CD4-positive, alpha-beta memory T cell (primary cell): ENCODE data around the gene TMEM33. TPM values are rescaled to one million over a fixed set of nuclear protein-coding genes. Genes with fewer than 3 reads are reported as not detected.
"Not testable (repeated sequence)": the region's sequence is repeated elsewhere in the genome, so short reads cannot be mapped to it uniquely, and the experiment has no call there.

Experiments used
- CTCF ChIA-PET: fragments of 350-600 bp; sonication (Branson Sonifier 250); formaldehyde crosslinking; loops from one replicate; lab custom pipeline; 2021; ENCODE audit warnings: inconsistent platforms; ENCODE audit not compliant: partially characterized antibody; lab: Charles Lee
- POLR2A ChIA-PET: fragments of 350-600 bp; sonication (Branson Sonifier 250); formaldehyde crosslinking; loops from one replicate; lab custom pipeline; 2021; ENCODE audit not compliant: partially characterized antibody; lab: Charles Lee
- DNase-seq, 5 donors: peaks; one replicate each; pipeline versions ENCODE4 v3.0.0 to v3.0.0-alpha.2; 2020 to 2022; ENCODE audit warnings: mixed read lengths in 1 of 5
- H3K27ac ChIP-seq: one replicate; pipeline ENCODE4 v1.7.0; 2013; ENCODE audit warnings: low read depth, low read length
- H3K27me3 ChIP-seq: 2 replicates; pipeline ENCODE4 v1.7.0; 2013; ENCODE audit warnings: mild to moderate bottlenecking, low read length, moderate library complexity; ENCODE audit not compliant: insufficient read depth
- H3K36me3 ChIP-seq: 2 replicates; pipeline ENCODE4 v1.7.0; 2013; ENCODE audit warnings: mild to moderate bottlenecking, low read length, moderate library complexity; ENCODE audit not compliant: insufficient read depth
- H3K4me1 ChIP-seq: 2 replicates; pipeline ENCODE4 v1.7.0; 2013; ENCODE audit warnings: mild to moderate bottlenecking, low read length, moderate library complexity; ENCODE audit not compliant: insufficient read depth
- H3K4me3 ChIP-seq, 2 donors: one replicate each; pipeline ENCODE4 v1.7.0; 2013; ENCODE audit warnings: low read length in 2 of 2, mild to moderate bottlenecking in 1 of 2
- H3K9me3 ChIP-seq, 2 donors: one replicate each; pipeline ENCODE4 v1.7.0; 2013; ENCODE audit warnings: low read length in 2 of 2, control low read depth in 1 of 2; ENCODE audit not compliant: control insufficient read depth in 1 of 2
- H3K27ac Mint-ChIP-seq, 7 donors: one replicate each; pipeline ENCODE4 v1.8.0; 2020 to 2021; ENCODE audit warnings: mixed read lengths in 7 of 7, mild to moderate bottlenecking in 6 of 7, inconsistent platforms in 3 of 7, moderate library complexity in 3 of 7
- H3K27me3 Mint-ChIP-seq, 2 donors: one replicate each; pipeline ENCODE4 v1.8.0; 2020 to 2021; ENCODE audit warnings: mixed read lengths in 2 of 2
- H3K36me3 Mint-ChIP-seq, 2 donors: one replicate each; pipeline ENCODE4 v1.8.0; 2020 to 2021; ENCODE audit warnings: mixed read lengths in 2 of 2, inconsistent platforms in 1 of 2, mild to moderate bottlenecking in 1 of 2
- H3K4me1 Mint-ChIP-seq, 4 donors: one replicate each; pipeline ENCODE4 v1.8.0; 2020 to 2021; ENCODE audit warnings: mixed read lengths in 4 of 4, mild to moderate bottlenecking in 1 of 4
- H3K4me3 Mint-ChIP-seq, 8 donors: one replicate each; pipeline ENCODE4 v1.8.0; 2020 to 2021; ENCODE audit warnings: mixed read lengths in 8 of 8, mild to moderate bottlenecking in 7 of 8, moderate library complexity in 6 of 8, inconsistent platforms in 3 of 8
- H3K9me3 Mint-ChIP-seq, 8 donors: one replicate each; pipeline ENCODE4 v1.8.0; 2020 to 2021; ENCODE audit warnings: mixed read lengths in 8 of 8, mild to moderate bottlenecking in 5 of 8, inconsistent platforms in 3 of 8, moderate library complexity in 1 of 8
- intact Hi-C: fragments of 100-400 bp; cut with micrococcal nuclease; formaldehyde crosslinking; loops from one replicate; pipeline ENCODE4 v1.15.1; 2023
- polyA plus RNA-seq, 2 donors: library from polyadenylated mRNA; unstranded; fragments of 300-500 nt; fragmentation: Illumina TruSeq; gene quantifications; one replicate each; pipeline ENCODE4 v1.2.3, GENCODE V29; 2021
- total RNA-seq, 2 experiments: library from RNA; stranded (reverse); gene quantifications; one replicate each; pipeline ENCODE4 v1.2.3, GENCODE V29; 2021

TMEM33 gene
- total and polyA plus RNA-seq, 4 experiments from 2014 or later, result 15.0 to 43.6 (median 33.8) TPM

GRCh38 chr4:41890085-41890484, 45.1 kb upstream of the TMEM33 start:
- intact Hi-C loops, result no loop called here
- Histone ChIP-seq H3K27me3 (no peaks in the 10 kb centered on the region), H3K4me3 (no peak overlapping the region), H3K9me3 (no peaks in the 10 kb centered on the region), H3K36me3 (no peaks in the 10 kb centered on the region), H3K27ac (no peak overlapping the region), H3K4me1 (no peaks in the 10 kb centered on the region)
- Mint-ChIP-seq H3K9me3 (no peaks in the 10 kb centered on the region), H3K4me3 (no peak overlapping the region), H3K36me3 (no peaks in the 10 kb centered on the region), H3K4me1 (no peaks in the 10 kb centered on the region), H3K27me3 (peaks cover 27 to 33% of the 10 kb centered on the region in 2 donors), H3K27ac (no peak overlapping the region)
- ChIA-PET POLR2A (no interaction called here), CTCF (interaction anchor here (1.2 to 5.1 kb wide), 2 partner anchors 247 to 610 kb away, joined by 3 to 40 read pairs; no protein-coding TSS in a partner anchor)
- no peak for DNase-seq

- Mint-ChIP-seq H3K27ac (no peak overlapping the region), H3K9me3 (peaks cover 0 to 9% (median 5%) of the 10 kb centered on the region in 8 donors), H3K27me3 (peaks cover 11 to 19% of the 10 kb centered on the region in 2 donors), H3K36me3 (no peaks in the 10 kb centered on the region), H3K4me3 (no peak overlapping the region), H3K4me1 (no peaks in the 10 kb centered on the region)
- intact Hi-C loops, result no loop called here
- no peaks in the 10 kb centered on the region for H3K36me3 ChIP-seq
- no peaks in the 10 kb centered on the region for H3K9me3 ChIP-seq
- CTCF ChIA-PET, result interaction anchor here (2.5 kb wide), 1 partner anchor 9 kb away, joined by 9 read pairs; no protein-coding TSS in a partner anchor
- POLR2A ChIA-PET, result no interaction called here
- H3K27ac ChIP-seq, result no peak overlapping the region
- H3K4me1 ChIP-seq, result no peaks in the 10 kb centered on the region
- no peak overlapping the region for H3K4me3 ChIP-seq
- DNase-seq, result no peak
- no peaks in the 10 kb centered on the region for H3K27me3 ChIP-seq
Measured at GRCh38 chr4:41896648-41897047, 38.6 kb upstream of the TMEM33 start.

GRCh38 chr4:41897698-41898097, 37.5 kb upstream of the TMEM33 start:
- DNase-seq, result no peak
- H3K4me1 ChIP-seq, result no peaks in the 10 kb centered on the region
- ChIA-PET CTCF (interaction anchor here (2.5 kb wide), 1 partner anchor 10 kb away, joined by 9 read pairs; no protein-coding TSS in a partner anchor), POLR2A (no interaction called here)
- no peak overlapping the region for H3K27ac Mint-ChIP-seq
- H3K27me3 Mint-ChIP-seq, result peaks cover 6 to 17% of the 10 kb centered on the region in 2 donors
- no peak overlapping the region for H3K4me3 Mint-ChIP-seq
- no peak overlapping the region for H3K4me3 ChIP-seq
- intact Hi-C loops, result no loop called here
- H3K27me3 ChIP-seq, result no peaks in the 10 kb centered on the region
- no peaks in the 10 kb centered on the region for H3K36me3 ChIP-seq
- H3K4me1 Mint-ChIP-seq, result no peaks in the 10 kb centered on the region
- H3K9me3 Mint-ChIP-seq, result peaks cover 0 to 15% (median 6%) of the 10 kb centered on the region in 8 donors
- H3K9me3 ChIP-seq, result no peaks in the 10 kb centered on the region
- H3K27ac ChIP-seq, result no peak overlapping the region
- H3K36me3 Mint-ChIP-seq, result no peaks in the 10 kb centered on the region

GRCh38 chr4:41909136-41909535, 26.1 kb upstream of the TMEM33 start:
- H3K4me1 Mint-ChIP-seq, intact Hi-C loops: not testable (repeated sequence)
- CTCF ChIA-PET, result interaction anchor here (1.6 kb wide), 1 partner anchor 21 kb away, joined by 3 read pairs; no protein-coding TSS in a partner anchor

GRCh38 chr4:41912546-41912945, 22.7 kb upstream of the TMEM33 start:
- H3K4me3 ChIP-seq, result no peak overlapping the region
- ChIA-PET POLR2A (no interaction called here), CTCF (no interaction called here)
- H3K27me3 ChIP-seq, result no peaks in the 10 kb centered on the region
- Mint-ChIP-seq H3K36me3 (no peaks in the 10 kb centered on the region), H3K27ac (peak overlapping the region in 1 of 7 donors; percentile 48), H3K4me1 (peaks cover 0 to 4% (median 4%) of the 10 kb centered on the region in 4 donors), H3K4me3 (no peak overlapping the region), H3K9me3 (peaks cover 0 to 3% (median 0%) of the 10 kb centered on the region in 8 donors), H3K27me3 (peaks cover 2 to 3% of the 10 kb centered on the region in 2 donors)
- H3K9me3 ChIP-seq, result no peaks in the 10 kb centered on the region
- no peak overlapping the region for H3K27ac ChIP-seq
- no peak for DNase-seq
- H3K36me3 ChIP-seq, result no peaks in the 10 kb centered on the region
- intact Hi-C loops, result no loop called here
- no peaks in the 10 kb centered on the region for H3K4me1 ChIP-seq

More at GRCh38 chr4:41909136-41909535, 26.1 kb upstream of the TMEM33 start:
- Mint-ChIP-seq H3K27me3 (peaks cover 10 to 14% of the 10 kb centered on the region in 2 donors), H3K9me3 (peaks cover 0 to 10% (median 4%) of the 10 kb centered on the region in 8 donors)
- H3K4me3 ChIP-seq, POLR2A ChIA-PET, DNase-seq, H3K36me3 ChIP-seq, H3K27ac ChIP-seq, H3K27ac Mint-ChIP-seq, H3K4me3 Mint-ChIP-seq, H3K36me3 Mint-ChIP-seq, H3K9me3 ChIP-seq, H3K4me1 ChIP-seq, H3K27me3 ChIP-seq: not testable (repeated sequence)

GRCh38 chr4:41913509-41913908, 21.7 kb upstream of the TMEM33 start:
- Histone ChIP-seq H3K36me3 (no peaks in the 10 kb centered on the region), H3K4me1 (no peaks in the 10 kb centered on the region), H3K27me3 (no peaks in the 10 kb centered on the region), H3K27ac (no peak overlapping the region), H3K9me3 (no peaks in the 10 kb centered on the region), H3K4me3 (no peak overlapping the region)
- intact Hi-C loops, result no loop called here
- peaks cover 0 to 4% (median 0%) of the 10 kb centered on the region in 8 donors for H3K9me3 Mint-ChIP-seq
- no peak for DNase-seq
- H3K27me3 Mint-ChIP-seq, result peaks cover 2 to 3% of the 10 kb centered on the region in 2 donors
- no peaks in the 10 kb centered on the region for H3K36me3 Mint-ChIP-seq
- no peak overlapping the region for H3K27ac Mint-ChIP-seq
- peaks cover 0 to 4% (median 4%) of the 10 kb centered on the region in 4 donors for H3K4me1 Mint-ChIP-seq
- CTCF ChIA-PET, result interaction anchor here (0.7 kb wide), 1 partner anchor 1142 kb away, joined by 4 read pairs; no protein-coding TSS in a partner anchor
- no peak overlapping the region for H3K4me3 Mint-ChIP-seq
- POLR2A ChIA-PET, result no interaction called here

- DNase-seq, result no peak
- Mint-ChIP-seq H3K36me3 (no peaks in the 10 kb centered on the region), H3K4me3 (no peak overlapping the region), H3K4me1 (peaks cover 0 to 4% (median 4%) of the 10 kb centered on the region in 4 donors), H3K27ac (no peak overlapping the region), H3K9me3 (peaks cover 0 to 15% (median 7%) of the 10 kb centered on the region in 8 donors), H3K27me3 (peaks cover 7 to 9% of the 10 kb centered on the region in 2 donors)
- H3K4me3 ChIP-seq, result no peak overlapping the region
- H3K4me1 ChIP-seq, result no peaks in the 10 kb centered on the region
- H3K27ac ChIP-seq, result no peak overlapping the region
- H3K36me3 ChIP-seq, result no peaks in the 10 kb centered on the region
- ChIA-PET CTCF (interaction anchor here (1.0 kb wide), 1 partner anchor 31 kb away, joined by 3 read pairs; no protein-coding TSS in a partner anchor), POLR2A (no interaction called here)
- H3K27me3 ChIP-seq, result peaks cover 4% of the 10 kb centered on the region
- H3K9me3 ChIP-seq, result no peaks in the 10 kb centered on the region
- intact Hi-C loops, result no loop called here
Measured at GRCh38 chr4:41918278-41918677, 17.0 kb upstream of the TMEM33 start.
